ENCODE results near the gene PCAT6.

- TF ChIP-seq, protein P1, sequence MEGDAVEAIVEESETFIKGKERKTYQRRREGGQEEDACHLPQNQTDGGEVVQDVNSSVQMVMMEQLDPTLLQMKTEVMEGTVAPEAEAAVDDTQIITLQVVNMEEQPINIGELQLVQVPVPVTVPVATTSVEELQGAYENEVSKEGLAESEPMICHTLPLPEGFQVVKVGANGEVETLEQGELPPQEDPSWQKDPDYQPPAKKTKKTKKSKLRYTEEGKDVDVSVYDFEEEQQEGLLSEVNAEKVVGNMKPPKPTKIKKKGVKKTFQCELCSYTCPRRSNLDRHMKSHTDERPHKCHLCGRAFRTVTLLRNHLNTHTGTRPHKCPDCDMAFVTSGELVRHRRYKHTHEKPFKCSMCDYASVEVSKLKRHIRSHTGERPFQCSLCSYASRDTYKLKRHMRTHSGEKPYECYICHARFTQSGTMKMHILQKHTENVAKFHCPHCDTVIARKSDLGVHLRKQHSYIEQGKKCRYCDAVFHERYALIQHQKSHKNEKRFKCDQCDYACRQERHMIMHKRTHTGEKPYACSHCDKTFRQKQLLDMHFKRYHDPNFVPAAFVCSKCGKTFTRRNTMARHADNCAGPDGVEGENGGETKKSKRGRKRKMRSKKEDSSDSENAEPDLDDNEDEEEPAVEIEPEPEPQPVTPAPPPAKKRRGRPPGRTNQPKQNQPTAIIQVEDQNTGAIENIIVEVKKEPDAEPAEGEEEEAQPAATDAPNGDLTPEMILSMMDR (IDR thresholded peaks at IDR 0.05; ENCODE audit: insufficient read depth, low read length) = no peak
- TF ChIP-seq POLR2AphosphoS5 (IDR thresholded peaks at IDR 0.05; ENCODE audit: low read depth) = no peak
Measured at GRCh38 chr1:202844935-202845334, 34.2 kb downstream of the PCAT6 start.

Measured in HL-60 (cell line).